LHCN-M2 (cell line): Measurements from ENCODE around the gene GGTLC1. TPM values are rescaled to one million over a fixed set of nuclear protein-coding genes. Genes with fewer than 3 reads are reported as not detected.
"Not testable (repeated sequence)": the region's sequence is repeated elsewhere in the genome, so short reads cannot be mapped to it uniquely, and the experiment has no call there.

Source experiments
- DNase-seq: peaks from one replicate; pipeline ENCODE4 v3.0.0-alpha.2; 2012; ENCODE audit warnings: low read depth
- total RNA-seq: library from RNA; depleted of rRNA; stranded (reverse); fragments of >200 nt; gene quantifications from 2 replicates; pipeline ENCODE4 v1.2.3, GENCODE V29; 2014

GGTLC1 gene
- total RNA-seq, 1 experiment from 2014 or later, result not detected

- not testable (repeated sequence) for DNase-seq
These were observed 6.7 kb upstream of the GGTLC1 start for GRCh38 chr20:23995291-23995690.

- not testable (repeated sequence) for DNase-seq
These were observed 5.5 kb upstream of the GGTLC1 start for GRCh38 chr20:23994001-23994633.

GRCh38 chr20:23993440-23993839 lies 4.9 kb upstream of the GGTLC1 start:
- DNase-seq, result not testable (repeated sequence)

GRCh38 chr20:23990296-23990695 lies 1.7 kb upstream of the GGTLC1 start:
- not testable (repeated sequence) for DNase-seq

GRCh38 chr20:23988966-23989365 lies 387 bp upstream of the GGTLC1 start:
- not testable (repeated sequence) for DNase-seq

GRCh38 chr20:23986716-23987115 lies 1.9 kb downstream of the GGTLC1 start:
- not testable (repeated sequence) for DNase-seq

GRCh38 chr20:23986310-23986709 lies 2.3 kb downstream of the GGTLC1 start:
- DNase-seq, result not testable (repeated sequence)

GRCh38 chr20:23985790-23986225 lies 2.8 kb downstream of the GGTLC1 start:
- not testable (repeated sequence) for DNase-seq

GRCh38 chr20:23985066-23985789 lies 3.4 kb downstream of the GGTLC1 start:
- DNase-seq, result not testable (repeated sequence)

GRCh38 chr20:23984476-23985023 lies 4.0 kb downstream of the GGTLC1 start:
- not testable (repeated sequence) for DNase-seq

- DNase-seq, result not testable (repeated sequence)
These were observed 6.2 kb downstream of the GGTLC1 start for GRCh38 chr20:23982112-23983018.

- DNase-seq, result not testable (repeated sequence)
These were observed 7.1 kb downstream of the GGTLC1 start for GRCh38 chr20:23981526-23981925.

GRCh38 chr20:23981014-23981413 lies 7.6 kb downstream of the GGTLC1 start:
- DNase-seq, result not testable (repeated sequence)

GRCh38 chr20:23979899-23980811 lies 8.4 kb downstream of the GGTLC1 start:
- DNase-seq, result not testable (repeated sequence)

- DNase-seq, result not testable (repeated sequence)
These were observed 9.2 kb downstream of the GGTLC1 start for GRCh38 chr20:23979380-23979779.

GRCh38 chr20:23978457-23978856 lies 10.1 kb downstream of the GGTLC1 start:
- DNase-seq, result not testable (repeated sequence)

- DNase-seq, result no peak
These were observed 13.6 kb downstream of the GGTLC1 start for GRCh38 chr20:23974966-23975365.

- no peak for DNase-seq
These were observed 17.3 kb downstream of the GGTLC1 start for GRCh38 chr20:23971310-23971709.

GRCh38 chr20:23970049-23970448 lies 18.5 kb downstream of the GGTLC1 start:
- DNase-seq, result no peak

GRCh38 chr20:23967616-23967979 lies 21.0 kb downstream of the GGTLC1 start:
- no peak for DNase-seq
